NCI-H1417 treated with DMSO at 0.1 percent for 48 hours (cell line): ENCODE measurements around the gene CNTLN.
"Not testable (repeated sequence)": the region's sequence is repeated elsewhere in the genome, so short reads cannot be mapped to it uniquely, and the experiment has no call there.

ENCODE experiments used
- DNase-seq: peaks from one replicate; lab custom pipeline; 2025; lab: John Stamatoyannopoulos, UW

The CNTLN gene

GRCh38 chr9:17293685-17294084 lies 158.8 kb downstream of the CNTLN start:
- no peak for DNase-seq

DNA sequence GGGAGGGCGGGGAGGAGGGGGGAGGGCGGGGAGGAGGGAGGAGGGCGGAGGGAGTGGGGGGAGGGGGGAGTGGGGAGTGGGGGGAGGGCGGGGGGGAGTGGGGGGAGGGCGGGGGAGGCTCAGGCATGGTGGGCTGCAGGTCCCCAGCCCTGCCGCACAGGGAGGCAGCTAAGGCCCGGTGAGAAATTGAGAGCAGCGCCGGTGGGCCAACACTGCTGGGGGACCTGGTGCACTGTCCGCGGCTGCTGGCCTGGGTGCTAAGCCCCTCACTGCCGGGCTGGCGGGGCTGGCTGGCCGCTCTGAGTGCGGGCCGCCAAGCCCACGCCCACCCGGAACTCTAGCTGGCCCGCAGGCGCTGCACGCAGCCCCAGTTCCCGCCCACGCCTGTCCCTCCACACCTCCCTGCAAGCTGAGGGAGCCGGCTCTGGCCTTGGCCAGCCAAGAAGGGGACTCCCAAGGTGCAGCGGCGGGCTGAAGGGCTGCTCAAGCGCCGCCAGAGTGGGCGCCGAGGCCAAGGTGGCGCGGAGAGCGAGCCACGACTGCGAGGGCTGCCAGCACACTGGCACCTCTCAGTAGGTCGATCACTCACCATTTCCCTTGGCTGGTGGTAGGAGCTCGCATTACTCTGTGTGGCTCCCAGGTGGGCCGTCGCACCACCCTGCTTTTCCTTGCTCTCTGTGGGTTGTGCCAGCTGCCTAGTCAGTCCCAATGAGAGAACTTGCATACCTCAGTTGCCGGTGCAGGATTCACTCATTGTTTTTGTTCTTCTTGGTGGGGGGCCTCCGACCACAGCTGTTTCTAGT lies 160.2 kb downstream of the CNTLN start:
- no peak for DNase-seq

GRCh38 chr9:17315341-17315740 lies 180.5 kb downstream of the CNTLN start:
- DNase-seq, result no peak

DNA sequence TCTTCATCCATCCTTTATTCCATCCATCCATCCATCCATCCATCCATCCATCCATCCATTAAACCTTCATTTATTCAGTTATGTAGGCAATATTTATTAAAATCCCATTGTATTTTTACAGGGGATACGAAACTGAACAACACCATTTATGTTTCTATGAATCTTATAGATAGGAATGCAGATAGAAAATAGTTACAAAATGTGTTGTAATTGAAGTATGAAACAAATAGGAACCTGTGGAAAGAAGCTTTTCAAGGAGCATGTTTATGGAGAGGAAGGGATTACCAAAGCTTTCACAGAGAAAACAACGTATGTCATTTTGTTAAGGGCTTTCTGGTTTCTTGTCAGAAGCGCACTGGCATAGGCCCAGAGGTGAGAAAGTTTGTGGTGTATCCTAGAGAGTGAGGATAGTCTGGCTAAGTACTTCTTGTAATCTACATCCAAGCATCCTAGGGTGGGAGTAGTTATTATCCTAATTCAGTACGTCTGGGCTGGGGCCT lies 184.0 kb downstream of the CNTLN start:
- no peak for DNase-seq

DNA sequence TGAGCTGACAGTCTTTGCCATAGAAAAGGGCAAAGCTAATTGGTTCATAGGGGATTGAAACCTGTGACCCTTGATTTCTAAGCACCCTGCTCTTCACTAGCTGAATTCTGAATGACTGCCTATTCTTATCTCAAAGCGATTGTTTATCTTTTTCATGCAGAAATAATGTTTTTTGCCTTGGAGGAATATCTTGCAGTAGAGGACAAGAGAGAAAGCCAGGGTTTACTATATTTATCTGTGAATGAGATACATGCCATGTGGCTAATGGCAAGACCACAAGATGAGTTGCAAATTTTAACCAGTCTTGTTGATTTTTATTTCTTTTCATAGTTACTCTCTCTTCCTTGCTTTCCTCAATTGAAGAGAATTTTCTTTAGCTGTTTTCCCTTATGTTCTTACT lies 185.0 kb downstream of the CNTLN start:
- no peak for DNase-seq

- DNase-seq, result no peak
These were observed 188.3 kb downstream of the CNTLN start for GRCh38 chr9:17322882-17323864.

DNA sequence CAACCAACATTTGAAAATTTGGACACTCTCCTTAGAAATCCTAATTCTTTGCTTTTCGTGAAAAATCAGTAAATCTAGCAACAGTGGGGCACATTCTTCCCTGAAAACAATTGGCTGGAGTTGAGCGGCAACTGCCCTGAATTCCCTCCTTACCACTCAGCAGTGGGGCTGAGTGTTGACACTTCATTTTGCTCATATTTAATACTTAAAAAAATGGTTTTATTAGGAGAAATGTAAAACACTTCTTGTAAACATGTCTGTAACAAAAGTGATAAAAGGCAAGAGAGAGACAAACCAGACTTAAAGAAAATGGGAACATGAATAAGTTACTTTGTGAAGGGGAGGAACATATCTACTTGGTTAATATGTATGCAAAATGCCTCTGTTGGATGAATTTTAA lies 193.5 kb downstream of the CNTLN start:
- DNase-seq, result no peak

DNA sequence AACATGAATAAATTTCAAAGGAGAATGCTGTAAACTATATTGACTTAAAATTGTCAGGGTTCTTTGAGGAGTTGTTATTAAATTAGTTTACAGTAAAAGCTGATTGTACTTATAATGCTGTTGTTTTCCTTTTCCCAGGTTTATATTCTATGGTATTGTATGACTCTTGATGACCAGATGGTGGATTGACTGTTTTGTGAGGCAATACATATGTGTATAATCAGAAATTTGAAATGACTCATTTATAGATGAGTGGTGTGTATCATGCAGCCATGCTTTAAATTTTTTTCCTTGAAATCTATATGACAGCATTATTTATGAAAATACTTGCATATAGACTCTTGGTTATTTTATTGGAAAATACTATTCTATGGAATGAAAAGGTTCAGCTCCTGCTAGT lies 195.3 kb downstream of the CNTLN start:
- no peak for DNase-seq

GRCh38 chr9:17332115-17332514 lies 197.3 kb downstream of the CNTLN start:
- no peak for DNase-seq

GRCh38 chr9:17339156-17339555 lies 204.3 kb downstream of the CNTLN start:
- DNase-seq, result no peak

- no peak for DNase-seq
These were observed 207.9 kb downstream of the CNTLN start for GRCh38 chr9:17342696-17343095.

- no peak for DNase-seq
These were observed 215.0 kb downstream of the CNTLN start for GRCh38 chr9:17349831-17350230.

DNA sequence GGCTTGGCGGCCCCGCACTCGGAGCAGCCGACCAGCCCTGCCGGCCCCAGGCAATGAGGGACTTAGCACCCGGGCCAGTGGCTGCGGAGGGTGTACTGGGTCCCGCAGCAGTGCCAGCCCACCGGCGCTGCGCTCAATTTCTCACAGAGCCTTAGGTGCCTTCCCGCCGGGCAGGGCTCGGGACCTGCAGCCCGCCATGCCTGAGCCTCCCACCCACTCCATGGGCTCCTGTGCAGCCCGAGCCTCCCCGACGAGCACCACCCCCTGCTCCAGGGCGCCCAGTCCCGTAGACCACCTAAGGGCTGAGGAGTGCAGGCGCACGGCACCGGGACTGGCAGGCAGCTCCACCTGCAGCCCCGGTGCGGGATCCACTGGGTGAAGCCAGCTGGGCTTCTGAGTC lies 219.2 kb downstream of the CNTLN start:
- not testable (repeated sequence) for DNase-seq

DNA sequence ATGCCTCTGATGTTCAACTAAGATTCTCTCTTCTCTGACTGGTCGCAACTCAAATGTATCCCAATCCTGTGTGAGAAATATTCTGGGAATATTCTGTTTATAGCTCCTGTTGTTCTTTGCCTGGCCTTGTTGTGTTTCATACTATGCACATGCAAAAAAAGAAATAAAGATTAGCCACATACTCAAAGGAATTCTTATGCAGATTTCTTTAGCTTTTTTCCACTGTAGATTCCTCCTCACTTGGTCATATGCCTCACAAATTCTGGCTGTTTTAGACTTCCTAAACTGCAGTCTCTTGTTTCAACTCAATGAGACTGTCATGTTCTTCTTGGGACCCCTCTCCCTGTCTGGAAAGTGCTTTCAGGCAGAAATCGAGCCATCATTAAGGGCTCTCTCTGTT lies 226.5 kb downstream of the CNTLN start:
- no peak for DNase-seq

DNA sequence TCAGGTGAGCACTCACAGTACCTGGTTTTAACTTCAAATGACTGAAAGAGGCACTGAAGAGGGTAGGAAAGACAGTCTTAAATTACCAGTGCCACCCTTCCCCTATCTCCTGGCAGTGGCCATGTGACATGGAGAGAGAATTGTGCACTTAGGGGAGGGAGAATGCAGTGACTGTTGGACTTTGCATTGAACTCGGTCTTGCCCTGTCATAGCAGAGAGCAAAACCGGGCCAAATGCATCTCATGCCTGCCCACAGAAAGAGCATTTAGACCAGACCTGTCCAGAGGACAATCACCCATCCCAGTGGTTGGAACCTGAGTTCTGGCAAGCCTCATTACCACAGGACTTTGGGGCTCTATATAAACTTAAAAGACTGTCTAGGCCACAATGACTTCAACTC lies 232.2 kb downstream of the CNTLN start:
- DNase-seq, result no peak

- DNase-seq, result no peak
These were observed 245.5 kb downstream of the CNTLN start for GRCh38 chr9:17380126-17380861.

DNA sequence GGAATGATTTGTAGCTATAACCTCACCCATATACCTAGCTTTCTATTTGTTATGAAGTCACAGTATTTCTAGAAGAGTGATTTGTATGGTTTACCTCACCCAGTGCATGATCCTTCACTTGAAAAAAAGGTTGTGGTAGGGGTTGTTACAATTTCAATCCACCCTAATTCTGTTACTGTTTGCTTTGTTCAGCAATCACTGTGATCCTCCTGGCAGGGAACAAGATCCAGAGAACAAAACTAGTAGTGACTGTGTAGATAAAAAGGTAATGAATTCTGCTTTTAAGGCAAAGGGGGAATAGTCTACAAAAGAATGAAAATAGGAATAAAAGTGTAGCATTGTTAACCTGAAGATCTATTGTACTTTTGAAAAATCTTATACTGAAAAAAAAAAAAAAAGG lies 252.7 kb downstream of the CNTLN start:
- no peak for DNase-seq

DNA sequence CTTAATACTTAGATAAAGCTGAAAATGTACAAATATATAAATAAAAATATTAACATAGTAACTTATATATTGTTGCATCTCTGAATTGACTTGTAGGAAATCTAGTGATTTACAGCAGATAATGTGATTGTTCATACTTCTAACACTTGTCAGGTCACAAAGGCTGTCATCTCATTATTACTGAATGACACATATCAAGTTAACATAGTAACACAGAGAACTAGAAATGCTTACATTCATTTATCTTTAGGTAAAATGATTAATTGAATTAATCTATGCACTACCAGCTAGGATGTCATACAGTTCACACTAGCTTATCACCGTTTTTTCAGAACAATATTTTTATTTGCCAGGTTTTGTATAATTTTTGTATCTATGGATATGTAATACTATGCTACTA lies 254.2 kb downstream of the CNTLN start:
- DNase-seq, result no peak

- no peak for DNase-seq
These were observed 260.2 kb downstream of the CNTLN start for GRCh38 chr9:17394881-17395510.

DNA sequence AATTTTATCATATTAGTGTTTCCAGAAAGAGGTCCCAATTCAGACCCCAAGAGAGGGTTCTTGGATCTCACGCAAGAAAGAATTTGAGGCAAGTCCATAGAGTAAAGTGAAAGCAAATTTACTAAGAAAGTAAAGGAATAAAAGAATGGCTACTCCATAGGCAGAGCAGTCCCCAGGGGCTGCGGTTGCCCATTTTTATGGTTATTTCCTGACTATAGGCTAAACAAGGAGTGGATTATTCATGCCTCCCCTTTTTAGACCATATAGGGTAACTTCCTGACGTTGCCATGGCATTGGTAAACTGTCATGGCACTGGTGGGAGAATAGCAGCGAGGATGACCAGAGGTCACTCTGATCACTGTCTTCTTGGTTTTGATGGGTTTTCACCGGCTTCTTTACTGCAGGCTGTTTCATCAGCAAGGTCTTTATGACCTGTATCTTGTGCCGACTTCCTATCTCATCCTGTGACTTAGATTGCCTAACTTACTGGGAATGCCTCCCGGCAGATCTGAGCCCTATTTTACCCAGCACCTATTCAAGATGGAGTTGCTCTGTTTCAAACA lies 262.4 kb downstream of the CNTLN start:
- not testable (repeated sequence) for DNase-seq

DNA sequence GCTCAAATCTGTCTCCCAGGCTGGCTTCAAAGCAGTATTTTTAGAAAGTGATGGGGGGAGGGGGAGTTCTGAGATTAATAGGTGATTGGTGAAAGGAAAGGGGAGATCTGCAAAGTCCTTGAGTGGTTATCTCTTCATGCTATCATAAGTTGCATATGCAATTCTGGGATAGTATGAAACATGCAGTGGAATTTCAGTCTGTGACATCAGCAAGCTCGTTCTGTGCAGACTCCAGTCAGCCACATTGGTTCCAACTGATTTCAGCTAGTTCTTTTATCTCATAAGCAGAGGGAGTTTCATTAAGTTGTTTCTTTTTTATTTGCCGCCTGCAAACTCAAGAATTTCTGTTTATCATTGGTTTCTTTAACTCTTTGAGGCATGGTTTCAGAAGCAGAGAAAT lies 263.5 kb downstream of the CNTLN start:
- no peak for DNase-seq
